Vagina (tissue), 2 donors: ENCODE results near the gene GRPEL2.

Experiments
- CTCF ChIP-seq, 3 experiments: fragments of 450-650 bp in 2 of 3; fragments of 200-600 bp in 1 of 3; sonication (generic) in 1 of 3; IDR thresholded peaks; one replicate each; pipeline ENCODE4 v1.5.1; 2017 to 2019; ENCODE audit warnings: antibody characterized with exemption in 3 of 3, mild to moderate bottlenecking in 2 of 3, moderate library complexity in 2 of 3
- POLR2A ChIP-seq, 2 donors: fragments of 450-650 bp; IDR thresholded peaks; one replicate each; pipeline ENCODE4 v1.6.1; 2017; ENCODE audit warnings: antibody characterized with exemption in 2 of 2, mild to moderate bottlenecking in 2 of 2, moderate library complexity in 2 of 2
- POLR2AphosphoS5 ChIP-seq, 2 donors: sonication (generic); formaldehyde crosslinking; IDR thresholded peaks; one replicate each; pipeline ENCODE4 v1.9.0; 2017; ENCODE audit warnings: antibody characterized with exemption in 2 of 2, mild to moderate bottlenecking in 2 of 2, low read depth in 1 of 2; ENCODE audit not compliant: insufficient read depth in 1 of 2

GRCh38 chr5:149358868-149359495, 13.7 kb downstream of the GRPEL2 start:
- TF ChIP-seq POLR2A (IDR thresholded peaks at IDR 0.05), result no peak
- no peak for TF ChIP-seq CTCF (IDR thresholded peaks at IDR 0.05)
- TF ChIP-seq POLR2AphosphoS5 (IDR thresholded peaks at IDR 0.05; ENCODE audit: insufficient read depth in 1 of 2, low read depth in 1 of 2), result no peak
